ENCODE measurements around the gene IRF4.

IRF4 gene

GRCh38 chr6:391559-392440 is at the start of gene IRF4:
Gene IRF4, plus strand, starts transcription at chr6:391752. Its CDS starts 1,401 bp downstream, at chr6:393153.
- DNase-seq = peak; percentile 87

DNA sequence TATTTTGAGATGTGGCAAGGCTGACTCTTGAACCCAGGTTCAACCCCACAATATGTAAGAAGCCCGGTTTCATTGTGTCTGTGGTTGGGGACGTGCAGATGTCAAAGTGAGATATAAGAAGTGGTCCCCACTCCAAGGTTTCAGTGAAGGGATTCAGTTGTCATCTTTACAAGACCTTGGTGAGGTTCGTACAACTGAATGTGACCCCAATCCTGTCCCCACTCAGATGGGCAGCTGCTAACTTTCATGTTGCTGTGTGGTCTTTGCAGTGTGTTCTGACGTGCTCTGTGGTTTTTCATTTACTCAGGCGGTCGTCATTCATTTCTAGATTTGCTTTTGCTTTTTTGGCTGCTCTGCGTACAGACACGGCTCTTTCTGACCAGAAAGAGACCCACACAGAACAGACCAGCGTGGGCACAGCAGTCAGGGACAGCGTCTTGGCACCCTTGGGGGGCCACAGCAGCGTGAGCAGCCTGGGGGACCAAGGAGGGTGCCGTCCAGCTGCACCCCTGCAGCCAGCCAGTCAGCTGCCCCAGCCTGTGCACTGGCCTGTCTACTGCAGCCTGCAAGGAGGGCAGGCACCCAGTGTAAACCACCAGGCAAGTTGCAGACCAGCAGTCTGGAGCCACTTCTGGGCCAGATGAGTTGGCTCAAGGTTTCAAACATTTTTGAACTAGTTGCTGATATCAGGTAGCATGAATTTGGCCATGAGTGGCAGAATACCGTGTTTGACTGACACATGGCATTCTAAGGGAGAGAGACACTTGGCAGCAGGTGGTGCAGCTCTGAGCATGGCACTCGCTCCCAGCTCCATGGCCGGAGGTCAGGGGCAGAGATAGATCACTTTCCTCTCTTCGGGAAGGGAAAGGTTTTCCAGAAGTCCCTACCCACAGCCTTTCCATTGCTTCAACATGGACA is 49.4 kb upstream of the IRF4 start:
- no peak for DNase-seq

DNA sequence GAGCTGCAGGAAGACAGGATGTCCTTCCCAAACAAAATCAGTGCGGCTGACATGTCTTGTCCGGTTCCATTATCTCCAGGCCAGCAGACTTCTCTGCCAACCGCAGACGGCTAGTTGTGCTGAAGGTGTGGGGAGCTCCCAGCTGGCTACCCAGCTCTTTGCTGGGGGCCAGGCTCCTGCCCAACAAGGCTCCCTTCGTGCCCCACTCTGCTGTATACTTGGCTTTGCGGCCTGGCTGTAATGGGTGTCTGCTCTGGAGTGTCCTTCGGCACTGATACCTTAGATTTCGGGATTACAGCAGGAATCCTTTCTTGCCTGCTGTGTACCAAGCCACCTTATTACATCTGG is 48.7 kb upstream of the IRF4 start:
- no peak for DNase-seq

GRCh38 chr6:343226-343935 is 48.2 kb upstream of the IRF4 start:
- DNase-seq = no peak

DNA sequence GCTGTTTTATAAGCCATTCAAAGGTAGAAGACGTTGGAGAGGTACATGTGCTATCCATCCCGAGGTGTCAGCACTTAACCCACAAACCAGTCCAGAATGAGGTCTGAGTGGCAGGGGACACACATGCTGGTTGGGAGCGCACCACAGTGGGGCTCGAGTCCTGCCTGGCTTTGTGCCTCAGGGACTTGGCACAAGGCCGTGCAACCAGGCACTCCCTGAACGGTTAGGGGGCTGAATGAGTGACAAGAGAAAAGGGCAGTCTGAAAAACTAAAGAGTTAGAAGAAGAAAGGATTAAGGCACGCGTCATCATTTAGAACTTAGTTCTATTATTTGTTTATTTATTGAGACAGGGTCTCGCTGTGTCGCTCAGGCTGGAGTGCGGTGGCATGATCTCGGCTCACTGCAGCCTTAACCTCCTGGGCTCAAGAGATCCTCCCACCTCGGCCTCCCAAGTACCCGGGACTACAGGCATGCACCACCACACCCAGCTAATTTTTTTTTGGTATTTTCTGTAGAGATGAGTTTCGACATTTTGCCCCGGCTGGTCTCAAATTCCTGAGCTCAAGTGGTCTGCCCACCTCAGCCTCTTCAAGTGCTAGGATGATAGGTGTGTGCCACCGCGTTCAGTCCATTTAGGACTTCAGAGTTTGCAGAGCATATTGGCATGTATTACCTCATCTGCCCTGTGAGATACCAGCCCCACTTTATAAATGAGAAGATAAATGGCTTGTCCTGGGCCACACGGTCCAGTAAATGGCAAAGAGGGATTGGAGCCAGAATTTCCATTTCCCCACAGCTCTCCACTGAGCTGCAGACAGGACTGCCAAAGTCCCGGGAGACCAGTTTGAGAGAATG is 47.4 kb upstream of the IRF4 start:
- no peak for DNase-seq

GRCh38 chr6:344816-345340 is 46.7 kb upstream of the IRF4 start:
- DNase-seq = no peak

GRCh38 chr6:345747-346385 is 45.7 kb upstream of the IRF4 start:
- DNase-seq = no peak

- DNase-seq = no peak
Observed at GRCh38 chr6:346386-347030, 45.0 kb upstream of the IRF4 start.

DNA sequence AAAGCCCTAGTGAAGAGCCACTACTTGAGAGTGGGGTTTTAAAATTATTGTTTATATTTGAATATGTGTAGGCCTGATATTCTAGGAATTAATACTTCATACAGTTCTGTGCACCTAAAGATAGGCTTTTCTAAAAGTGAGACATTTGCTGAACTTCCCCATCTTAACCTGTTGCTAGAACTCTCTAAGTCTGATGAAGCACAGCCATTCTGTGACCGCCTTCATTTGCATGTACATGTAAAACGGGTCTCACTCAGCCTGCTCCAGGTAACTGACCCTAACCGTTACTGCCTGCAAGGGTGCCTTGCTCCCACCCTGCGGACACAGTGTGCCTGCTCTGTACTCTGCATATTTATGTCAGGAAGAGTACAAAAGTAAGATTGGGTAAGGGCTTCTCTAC is 44.3 kb upstream of the IRF4 start:
- no peak for DNase-seq

DNA sequence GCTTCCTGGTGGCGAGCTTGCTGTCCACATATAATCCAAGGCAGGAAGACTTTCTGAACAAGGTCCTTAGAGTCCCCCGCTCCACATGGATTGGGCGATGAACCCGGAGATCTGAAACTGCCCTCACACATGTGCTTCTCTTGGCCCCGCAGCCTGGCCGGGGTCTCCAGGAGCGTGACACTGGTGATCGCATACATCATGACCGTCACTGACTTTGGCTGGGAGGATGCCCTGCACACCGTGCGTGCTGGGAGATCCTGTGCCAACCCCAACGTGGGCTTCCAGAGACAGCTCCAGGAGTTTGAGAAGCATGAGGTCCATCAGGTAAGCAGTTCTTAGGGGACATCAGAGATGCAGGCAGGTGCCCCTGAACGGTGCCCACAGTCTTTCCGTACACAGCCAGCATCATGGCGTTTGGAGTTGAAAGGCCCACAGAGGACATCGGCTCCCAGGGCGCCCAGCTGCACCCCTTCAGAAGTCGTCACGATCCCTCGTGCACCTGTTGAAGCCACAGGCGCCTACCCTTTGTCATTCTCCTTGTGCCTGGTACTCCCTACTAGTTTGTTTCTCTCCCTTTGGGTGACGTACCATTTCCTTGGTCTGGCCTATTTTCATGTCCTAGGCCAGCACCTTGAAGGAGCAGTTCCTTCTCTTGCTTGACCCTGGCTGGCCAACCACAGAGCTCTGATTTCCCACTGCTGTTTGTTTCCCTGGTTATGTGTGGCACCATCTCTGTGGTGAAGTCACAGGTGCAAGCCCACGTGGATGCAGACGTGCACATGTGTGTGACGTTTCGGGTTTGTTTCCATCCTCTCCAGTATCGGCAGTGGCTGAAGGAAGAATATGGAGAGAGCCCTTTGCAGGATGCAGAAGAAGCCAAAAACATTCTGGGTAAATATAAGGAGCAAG is 43.3 kb upstream of the IRF4 start:
- no peak for DNase-seq

- no peak for DNase-seq
Observed at GRCh38 chr6:348860-349396, 42.6 kb upstream of the IRF4 start.

DNA sequence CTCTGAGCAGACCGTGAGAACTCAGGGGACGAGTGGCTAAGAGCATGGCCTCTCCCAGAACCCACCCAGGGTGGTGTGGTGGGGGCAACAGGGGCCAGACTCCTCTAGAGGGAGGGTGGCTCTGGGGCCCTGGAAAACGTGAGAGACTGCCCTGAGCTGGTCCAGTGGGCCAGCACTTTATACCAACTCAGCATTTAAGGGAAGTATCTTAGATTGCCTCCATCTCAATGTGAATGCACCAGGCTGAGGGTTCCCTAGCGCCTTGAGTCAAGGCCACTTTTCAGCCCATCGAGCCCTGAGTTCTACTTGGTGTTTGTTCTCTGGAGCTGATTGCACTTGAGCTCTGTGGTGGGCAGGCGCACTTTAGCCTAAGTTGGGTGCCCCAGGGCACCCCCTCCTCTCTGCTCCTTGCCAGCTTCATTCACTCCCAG is 42.0 kb upstream of the IRF4 start:
- DNase-seq = no peak

- no peak for DNase-seq
Observed at GRCh38 chr6:350371-350770, 41.2 kb upstream of the IRF4 start.

GRCh38 chr6:351011-351866 is 40.3 kb upstream of the IRF4 start:
- no peak for DNase-seq

DNA sequence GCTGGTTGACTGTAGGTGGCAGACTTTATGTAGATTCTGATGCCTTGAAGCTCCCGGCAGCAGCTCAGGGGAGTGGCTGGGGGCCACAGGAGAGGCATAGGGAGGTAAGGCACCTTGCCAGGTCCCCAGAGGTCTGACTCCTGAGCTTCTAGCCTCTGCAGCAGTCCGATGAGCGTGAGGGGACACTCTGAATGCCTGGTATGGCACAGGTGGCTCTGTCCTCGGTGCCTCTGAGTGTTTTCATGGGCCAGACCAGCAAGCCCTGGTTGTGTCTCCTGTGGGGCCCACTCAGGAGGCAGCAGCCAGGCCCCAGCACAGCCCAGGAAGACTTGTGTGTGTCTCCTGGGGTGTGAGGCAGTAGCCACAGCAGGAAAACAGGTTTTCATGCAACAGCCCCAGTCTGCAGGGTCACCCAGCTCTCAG is 39.7 kb upstream of the IRF4 start:
- no peak for DNase-seq

GRCh38 chr6:352474-352873 is 39.1 kb upstream of the IRF4 start:
- DNase-seq = no peak

- DNase-seq = no peak
Observed at GRCh38 chr6:352896-353470, 38.6 kb upstream of the IRF4 start.

All from activated CD4-positive, alpha-beta T cell treated with anti-CD3 and anti-CD28 coated beads, Interleukin-2, amount 50 U/mL, for 16 hours (primary cell).